Activated CD4-positive, alpha-beta T cell treated with anti-CD3 and anti-CD28 coated beads for 4 hours (primary cell): ENCODE measurements around the gene ODC1.
"Not testable (repeated sequence)": the region's sequence is repeated elsewhere in the genome, so short reads cannot be mapped to it uniquely, and the experiment has no call there.

Experiments used
- DNase-seq, 2 donors: peaks; one replicate each; pipeline ENCODE4 v3.0.0-alpha.2; 2020

Gene ODC1

GRCh38 chr2:10452312-10452711 lies 4.2 kb upstream of the ODC1 start:
- DNase-seq: no peak

GRCh38 chr2:10451819-10452218 lies 3.7 kb upstream of the ODC1 start:
- DNase-seq: no peak

- no peak for DNase-seq
These were observed 1.9 kb upstream of the ODC1 start for GRCh38 chr2:10449838-10450691.

- DNase-seq: no peak
These were observed 1.3 kb upstream of the ODC1 start for GRCh38 chr2:10449486-10449831.

- DNase-seq: peak; percentile 90 to 92
These were observed 704 bp upstream of the ODC1 start for GRCh38 chr2:10448576-10449485.

GRCh38 chr2:10447300-10447894 lies 730 bp downstream of the ODC1 start:
- DNase-seq: peak in 1 of 2 donors; percentile 29

- DNase-seq: no peak
These were observed 1.5 kb downstream of the ODC1 start for GRCh38 chr2:10446631-10447030.

- DNase-seq: no peak
These were observed 3.7 kb downstream of the ODC1 start for GRCh38 chr2:10444463-10444862.

- not testable (repeated sequence) for DNase-seq
These were observed 5.5 kb downstream of the ODC1 start for GRCh38 chr2:10442469-10443126.

- DNase-seq: no peak
These were observed 6.2 kb downstream of the ODC1 start for GRCh38 chr2:10441948-10442347.

GRCh38 chr2:10440736-10441135 lies 7.4 kb downstream of the ODC1 start:
- no peak for DNase-seq

GRCh38 chr2:10439971-10440370 lies 8.2 kb downstream of the ODC1 start:
- DNase-seq: no peak

GRCh38 chr2:10439185-10439879 lies 8.8 kb downstream of the ODC1 start:
- no peak for DNase-seq

- no peak for DNase-seq
These were observed 9.4 kb downstream of the ODC1 start for GRCh38 chr2:10438688-10439087.

- DNase-seq: no peak
These were observed 10.3 kb downstream of the ODC1 start for GRCh38 chr2:10437806-10438205.

- no peak for DNase-seq
These were observed 11.5 kb downstream of the ODC1 start for GRCh38 chr2:10436583-10437110.

- no peak for DNase-seq
These were observed 12.3 kb downstream of the ODC1 start for GRCh38 chr2:10435820-10436204.

- peak; percentile 62 to 66 for DNase-seq
These were observed 13.0 kb downstream of the ODC1 start for GRCh38 chr2:10434886-10435819.

GRCh38 chr2:10433947-10434885 lies 13.9 kb downstream of the ODC1 start:
- DNase-seq: no peak
